ENCODE results near the gene IRF4.

IRF4 gene

DNA sequence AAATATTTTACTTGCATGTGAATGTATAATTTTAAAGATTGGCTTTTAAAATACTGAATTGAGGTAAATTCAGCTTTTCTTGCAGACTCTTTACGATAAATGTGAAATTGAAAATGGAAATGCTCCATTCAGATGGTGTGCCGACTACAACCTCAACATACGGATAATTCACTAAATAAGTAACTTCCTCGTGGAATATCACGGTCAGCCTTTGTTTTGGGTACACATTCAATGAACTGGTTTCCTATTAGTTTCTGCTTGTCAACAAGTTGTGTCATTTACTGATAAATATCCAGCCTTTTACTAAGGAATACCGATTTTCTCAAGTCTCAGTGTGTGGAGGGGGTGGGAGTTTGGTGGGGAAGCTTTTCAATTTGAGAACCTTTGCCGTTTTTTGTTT is 2.4 kb upstream of the IRF4 start:
- H3K36me3 ChIP-seq (replicated peaks in 1 of 2; ENCODE audit: control insufficient read depth in 2 of 2, insufficient read depth in 2 of 2, low read length in 2 of 2), result no peaks in the 10 kb centered on the region
- H3K14ac ChIP-seq (ENCODE audit: low read length), result no peak overlapping the region
- H2AFZ ChIP-seq (ENCODE audit: low read length), result no peak overlapping the region
- peaks cover 14 to 97% (median 44%) of the 10 kb centered on the region in 3 experiments for H3K27me3 ChIP-seq (ENCODE audit: control insufficient read depth in 3 of 3, insufficient read depth in 3 of 3, low read depth in 1 of 3, low read length in 3 of 3)
- no peak overlapping the region for H3K9ac ChIP-seq (ENCODE audit: low read depth, low read length, poor library complexity)
- H3K18ac ChIP-seq (ENCODE audit: low read length), result no peak overlapping the region
- H4K91ac ChIP-seq (ENCODE audit: low read depth, low read length, poor library complexity), result no peak overlapping the region
- no peak overlapping the region for H2BK15ac ChIP-seq (ENCODE audit: low read length)
- H2BK5ac ChIP-seq (ENCODE audit: low read length), result no peak overlapping the region
- peaks cover 0 to 2% of the 10 kb centered on the region in 2 donors for H3K4me1 ChIP-seq (ENCODE audit: control insufficient read depth in 2 of 2, insufficient read depth in 1 of 2, low read depth in 1 of 2, low read length in 2 of 2)
- H2BK120ac ChIP-seq (ENCODE audit: low read depth, low read length), result no peak overlapping the region
- no peak overlapping the region for H3K4ac ChIP-seq (ENCODE audit: low read length)
- H3K79me1 ChIP-seq (ENCODE audit: low read depth, low read length), result no peaks in the 10 kb centered on the region
- no peak for DNase-seq (ENCODE audit: low spot score)
- no peak overlapping the region for H3K27ac ChIP-seq (replicated peaks; ENCODE audit: low read length)
- H2BK12ac ChIP-seq (ENCODE audit: low read length), result no peak overlapping the region
- WGBS, 2 donors (ENCODE audit: extremely low coverage in 2 of 2, insufficient read length in 2 of 2, insufficient replicate concordance in 1 of 2), result no CpG with 5 or more reads among the region's 7 CpGs
- no peak overlapping the region for H2AK5ac ChIP-seq (ENCODE audit: low read depth, low read length)
- no peak overlapping the region for H3K4me3 ChIP-seq (ENCODE audit: low read length in 2 of 2)
- no peak overlapping the region for H3K4me2 ChIP-seq (ENCODE audit: insufficient read depth, low read length, poor library complexity, severe bottlenecking)
- H3K9me3 ChIP-seq (replicated peaks in 1 of 2; ENCODE audit: control insufficient read depth in 2 of 2, insufficient read depth in 1 of 2, low read depth in 1 of 2, low read length in 2 of 2), result no peaks in the 10 kb centered on the region
- no peak overlapping the region for H4K8ac ChIP-seq (ENCODE audit: low read depth, low read length)
- H3K23ac ChIP-seq (ENCODE audit: low read depth, low read length, poor library complexity), result no peak overlapping the region

GRCh38 chr6:389622-390021 is 1.9 kb upstream of the IRF4 start:
- H3K18ac ChIP-seq (ENCODE audit: low read length), result no peak overlapping the region
- DNase-seq (ENCODE audit: low spot score), result no peak
- no peak overlapping the region for H2AK5ac ChIP-seq (ENCODE audit: low read depth, low read length)
- H2BK15ac ChIP-seq (ENCODE audit: low read length), result no peak overlapping the region
- no peak overlapping the region for H3K14ac ChIP-seq (ENCODE audit: low read length)
- no peaks in the 10 kb centered on the region for H3K36me3 ChIP-seq (replicated peaks in 1 of 2; ENCODE audit: control insufficient read depth in 2 of 2, insufficient read depth in 2 of 2, low read length in 2 of 2)
- peaks cover 0 to 2% of the 10 kb centered on the region in 2 donors for H3K4me1 ChIP-seq (ENCODE audit: control insufficient read depth in 2 of 2, insufficient read depth in 1 of 2, low read depth in 1 of 2, low read length in 2 of 2)
- H3K27me3 ChIP-seq (ENCODE audit: control insufficient read depth in 3 of 3, insufficient read depth in 3 of 3, low read depth in 1 of 3, low read length in 3 of 3), result peaks cover 14 to 98% (median 47%) of the 10 kb centered on the region in 3 experiments
- H3K9me3 ChIP-seq (replicated peaks in 1 of 2; ENCODE audit: control insufficient read depth in 2 of 2, insufficient read depth in 1 of 2, low read depth in 1 of 2, low read length in 2 of 2), result no peaks in the 10 kb centered on the region
- H3K23ac ChIP-seq (ENCODE audit: low read depth, low read length, poor library complexity), result no peak overlapping the region
- WGBS, 2 donors (ENCODE audit: extremely low coverage in 2 of 2, insufficient read length in 2 of 2, insufficient replicate concordance in 1 of 2), result no CpG with 5 or more reads among the region's 8 CpGs
- H3K4ac ChIP-seq (ENCODE audit: low read length), result no peak overlapping the region
- no peak overlapping the region for H3K4me2 ChIP-seq (ENCODE audit: insufficient read depth, low read length, poor library complexity, severe bottlenecking)
- H3K79me1 ChIP-seq (ENCODE audit: low read depth, low read length), result no peaks in the 10 kb centered on the region
- H2BK120ac ChIP-seq (ENCODE audit: low read depth, low read length), result no peak overlapping the region
- H4K8ac ChIP-seq (ENCODE audit: low read depth, low read length), result no peak overlapping the region
- no peak overlapping the region for H2BK5ac ChIP-seq (ENCODE audit: low read length)
- H3K27ac ChIP-seq (replicated peaks; ENCODE audit: low read length), result no peak overlapping the region
- H3K4me3 ChIP-seq (ENCODE audit: low read length in 2 of 2), result no peak overlapping the region
- H3K9ac ChIP-seq (ENCODE audit: low read depth, low read length, poor library complexity), result no peak overlapping the region
- no peak overlapping the region for H2AFZ ChIP-seq (ENCODE audit: low read length)
- no peak overlapping the region for H2BK12ac ChIP-seq (ENCODE audit: low read length)
- H4K91ac ChIP-seq (ENCODE audit: low read depth, low read length, poor library complexity), result no peak overlapping the region

GRCh38 chr6:390914-391558 is 516 bp upstream of the IRF4 start:
- H2AFZ ChIP-seq (ENCODE audit: low read length), result peak overlapping the region; percentile 77
- DNase-seq (ENCODE audit: low spot score), result peak; percentile 31
- H3K4me2 ChIP-seq (ENCODE audit: insufficient read depth, low read length, poor library complexity, severe bottlenecking), result peak overlapping the region; percentile 86
- H3K23ac ChIP-seq (ENCODE audit: low read depth, low read length, poor library complexity), result no peak overlapping the region
- no peak overlapping the region for H3K4ac ChIP-seq (ENCODE audit: low read length)
- peak overlapping the region in 1 of 2 donors; percentile 78 for H3K4me3 ChIP-seq (ENCODE audit: low read length in 2 of 2)
- H2BK120ac ChIP-seq (ENCODE audit: low read depth, low read length), result no peak overlapping the region
- H2BK5ac ChIP-seq (ENCODE audit: low read length), result no peak overlapping the region
- H3K9ac ChIP-seq (ENCODE audit: low read depth, low read length, poor library complexity), result peak overlapping the region; percentile 50
- no peak overlapping the region for H4K91ac ChIP-seq (ENCODE audit: low read depth, low read length, poor library complexity)
- no peaks in the 10 kb centered on the region for H3K79me1 ChIP-seq (ENCODE audit: low read depth, low read length)
- H3K14ac ChIP-seq (ENCODE audit: low read length), result no peak overlapping the region
- H4K8ac ChIP-seq (ENCODE audit: low read depth, low read length), result no peak overlapping the region
- H2BK15ac ChIP-seq (ENCODE audit: low read length), result no peak overlapping the region
- no peak overlapping the region for H3K27ac ChIP-seq (replicated peaks; ENCODE audit: low read length)
- H3K36me3 ChIP-seq (replicated peaks in 1 of 2; ENCODE audit: control insufficient read depth in 2 of 2, insufficient read depth in 2 of 2, low read length in 2 of 2), result no peaks in the 10 kb centered on the region
- peaks cover 14 to 98% (median 51%) of the 10 kb centered on the region in 3 experiments for H3K27me3 ChIP-seq (ENCODE audit: control insufficient read depth in 3 of 3, insufficient read depth in 3 of 3, low read depth in 1 of 3, low read length in 3 of 3)
- H3K18ac ChIP-seq (ENCODE audit: low read length), result peak overlapping the region; percentile 65
- no CpG with 5 or more reads among the region's 44 CpGs for WGBS, 2 donors (ENCODE audit: extremely low coverage in 2 of 2, insufficient read length in 2 of 2, insufficient replicate concordance in 1 of 2)
- no peaks in the 10 kb centered on the region for H3K9me3 ChIP-seq (replicated peaks in 1 of 2; ENCODE audit: control insufficient read depth in 2 of 2, insufficient read depth in 1 of 2, low read depth in 1 of 2, low read length in 2 of 2)
- no peak overlapping the region for H2BK12ac ChIP-seq (ENCODE audit: low read length)
- H2AK5ac ChIP-seq (ENCODE audit: low read depth, low read length), result no peak overlapping the region
- H3K4me1 ChIP-seq (ENCODE audit: control insufficient read depth in 2 of 2, insufficient read depth in 1 of 2, low read depth in 1 of 2, low read length in 2 of 2), result peaks cover 0 to 2% of the 10 kb centered on the region in 2 donors

- Histone ChIP-seq H2BK5ac (ENCODE audit: low read length) (no peak overlapping the region), H3K4ac (ENCODE audit: low read length) (no peak overlapping the region), H4K91ac (ENCODE audit: low read depth, low read length, poor library complexity) (no peak overlapping the region), H3K4me3 (ENCODE audit: low read length in 2 of 2) (peak overlapping the region in 1 of 2 donors; percentile 79), H2BK120ac (ENCODE audit: low read depth, low read length) (no peak overlapping the region), H3K27me3 (ENCODE audit: control insufficient read depth in 3 of 3, insufficient read depth in 3 of 3, low read depth in 1 of 3, low read length in 3 of 3) (peaks cover 14 to 95% (median 51%) of the 10 kb centered on the region in 3 experiments), H2BK12ac (ENCODE audit: low read length) (peak overlapping the region; percentile 2), H3K18ac (ENCODE audit: low read length) (peak overlapping the region; percentile 89), H3K79me1 (ENCODE audit: low read depth, low read length) (no peaks in the 10 kb centered on the region), H3K27ac (replicated peaks; ENCODE audit: low read length) (no peak overlapping the region), H2AK5ac (ENCODE audit: low read depth, low read length) (peak overlapping the region; percentile 50), H3K4me1 (ENCODE audit: control insufficient read depth in 2 of 2, insufficient read depth in 1 of 2, low read depth in 1 of 2, low read length in 2 of 2) (peaks cover 0 to 2% of the 10 kb centered on the region in 2 donors), H3K36me3 (replicated peaks in 1 of 2; ENCODE audit: control insufficient read depth in 2 of 2, insufficient read depth in 2 of 2, low read length in 2 of 2) (no peaks in the 10 kb centered on the region), H3K4me2 (ENCODE audit: insufficient read depth, low read length, poor library complexity, severe bottlenecking) (peak overlapping the region; percentile 86), H2BK15ac (ENCODE audit: low read length) (peak overlapping the region; percentile 34), H3K14ac (ENCODE audit: low read length) (no peak overlapping the region), H2AFZ (ENCODE audit: low read length) (peak overlapping the region; percentile 77), H3K9me3 (replicated peaks in 1 of 2; ENCODE audit: control insufficient read depth in 2 of 2, insufficient read depth in 1 of 2, low read depth in 1 of 2, low read length in 2 of 2) (no peaks in the 10 kb centered on the region), H3K9ac (ENCODE audit: low read depth, low read length, poor library complexity) (peak overlapping the region; percentile 73), H4K8ac (ENCODE audit: low read depth, low read length) (no peak overlapping the region), H3K23ac (ENCODE audit: low read depth, low read length, poor library complexity) (peak overlapping the region; percentile 68)
- no CpG with 5 or more reads among the region's 108 CpGs for WGBS, 2 donors (ENCODE audit: extremely low coverage in 2 of 2, insufficient read length in 2 of 2, insufficient replicate concordance in 1 of 2)
- DNase-seq (ENCODE audit: low spot score), result peak; percentile 29
Measured at GRCh38 chr6:392441-393390, 1.2 kb downstream of the IRF4 start.
